Common myeloid progenitor, CD34-positive (primary cell): Measurements from ENCODE around the gene EFCAB5.
A peak's percentile ranks its signal among the peaks of the same experiment; 100 is the strongest.
"Not testable (repeated sequence)": the region's sequence is repeated elsewhere in the genome, so short reads cannot be mapped to it uniquely, and the experiment has no call there.

ENCODE experiments used
- CTCF ChIA-PET: fragments of 350-600 bp; sonication (Branson Sonifier 250); formaldehyde crosslinking; loops from one replicate; lab custom pipeline; 2021; ENCODE audit warnings: antibody characterized with exemption; lab: Charles Lee
- POLR2A ChIA-PET: fragments of 350-600 bp; sonication (Branson Sonifier 250); formaldehyde crosslinking; loops from one replicate; lab custom pipeline; 2021; ENCODE audit warnings: antibody characterized with exemption; lab: Charles Lee
- DNase-seq, 3 donors: peaks; one replicate each; pipeline versions ENCODE4 v3.0.0 to v3.0.0-alpha.2; 2013
- H3K27ac ChIP-seq, 2 experiments: 1 replicate in 1 of 2; 2 replicates in 1 of 2; pipeline ENCODE4 v1.7.0; 2013; ENCODE audit warnings: inconsistent platforms in 2 of 2, low read length in 2 of 2, mild to moderate bottlenecking in 2 of 2, low read depth in 1 of 2, moderate library complexity in 1 of 2; ENCODE audit not compliant: severe bottlenecking in 2 of 2, insufficient read depth in 1 of 2, poor library complexity in 1 of 2
- H3K27me3 ChIP-seq, 5 experiments: replicated peaks in 2 of 5; 1 replicate in 3 of 5; 2 replicates in 2 of 5; pipeline versions ENCODE4 v1.6.1 to v1.7.0; 2013; ENCODE audit warnings: low read length in 4 of 5, mild to moderate bottlenecking in 2 of 5, moderate library complexity in 2 of 5, inconsistent platforms in 1 of 5; ENCODE audit not compliant: insufficient read depth in 5 of 5, control insufficient read depth in 4 of 5
- H3K36me3 ChIP-seq, 4 experiments: 1 replicate in 2 of 4; 2 replicates in 2 of 4; pipeline versions ENCODE4 v1.6.1 to v1.7.0; 2013; ENCODE audit warnings: low read length in 3 of 4, control low read depth in 1 of 4, mild to moderate bottlenecking in 1 of 4; ENCODE audit not compliant: control insufficient read depth in 4 of 4, insufficient read depth in 4 of 4
- H3K4me1 ChIP-seq, 4 experiments: 1 replicate in 3 of 4; 2 replicates in 1 of 4; pipeline versions ENCODE4 v1.6.1 to v1.7.1; 2013; ENCODE audit warnings: low read length in 3 of 4, mild to moderate bottlenecking in 3 of 4, control low read depth in 1 of 4, inconsistent platforms in 1 of 4, moderate library complexity in 1 of 4; ENCODE audit not compliant: control insufficient read depth in 4 of 4, insufficient read depth in 4 of 4; ENCODE audit errors: control extremely low read depth in 1 of 4
- H3K4me3 ChIP-seq, 7 experiments: 1 replicate in 4 of 7; 2 replicates in 3 of 7; pipeline versions ENCODE4 v1.5.1 to v1.7.0; 2013; ENCODE audit warnings: mild to moderate bottlenecking in 7 of 7, low read length in 6 of 7, moderate library complexity in 6 of 7, inconsistent platforms in 2 of 7, low read depth in 2 of 7, control low read depth in 1 of 7; ENCODE audit not compliant: insufficient read depth in 4 of 7, control insufficient read depth in 1 of 7; ENCODE audit errors: extremely low read depth in 1 of 7
- H3K9me3 ChIP-seq, 5 experiments: 1 replicate in 4 of 5; 2 replicates in 1 of 5; pipeline versions ENCODE4 v1.6.1 to v1.7.1; 2013; ENCODE audit warnings: low read length in 4 of 5, mild to moderate bottlenecking in 2 of 5, inconsistent platforms in 1 of 5, low read depth in 1 of 5, moderate library complexity in 1 of 5; ENCODE audit not compliant: control insufficient read depth in 4 of 5, insufficient read depth in 2 of 5; ENCODE audit errors: control extremely low read depth in 1 of 5
- WGBS: methylation state at CpG from one replicate; pipeline ENCODE4 v1.1.5; 2013; ENCODE audit not compliant: insufficient coverage; 5-methylcytosine and 5-hydroxymethylcytosine counted together

EFCAB5 gene

DNA sequence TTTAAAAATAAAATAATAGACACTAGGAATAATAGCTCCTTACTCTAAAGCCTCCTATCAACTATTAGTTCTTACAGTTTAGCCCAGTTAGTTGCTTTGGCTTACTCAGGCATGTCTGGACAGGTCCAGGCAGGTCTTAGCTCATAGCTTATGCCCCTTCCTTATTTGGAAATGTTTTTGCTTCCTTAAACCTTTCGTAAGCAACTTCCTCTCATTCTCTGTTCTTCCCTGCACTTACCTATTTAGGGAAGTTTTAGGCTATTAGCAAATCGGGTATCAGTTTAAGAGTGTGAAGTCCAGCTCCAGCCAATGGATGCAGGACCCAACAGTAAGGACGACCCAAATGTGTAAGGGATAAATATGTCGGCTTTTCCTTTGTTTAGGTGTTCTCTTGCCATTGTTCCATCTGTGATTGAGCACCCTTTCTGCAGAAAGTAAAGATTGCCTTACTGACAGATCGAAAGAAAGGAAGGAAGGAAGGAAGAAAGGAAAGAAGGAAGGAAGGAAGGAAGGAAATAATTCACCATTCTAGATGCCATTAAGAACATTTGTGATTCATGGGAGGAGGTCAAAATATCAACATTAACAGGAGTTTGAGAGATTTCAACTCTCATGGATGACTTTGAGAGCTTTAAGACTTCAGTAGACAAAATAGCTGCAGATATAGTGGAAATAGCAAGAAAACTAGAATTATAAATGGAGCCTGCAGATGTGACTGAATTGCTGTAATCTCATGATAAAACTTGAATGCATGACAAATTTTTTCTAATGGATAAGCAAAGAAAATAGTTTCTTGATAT, 99.5 kb downstream of the EFCAB5 start:
- H3K36me3 ChIP-seq, DNase-seq, H3K9me3 ChIP-seq, H3K27me3 ChIP-seq, H3K27ac ChIP-seq, H3K4me3 ChIP-seq, H3K4me1 ChIP-seq: not testable (repeated sequence)
- ChIA-PET POLR2A (interaction anchor here (0.6 to 0.7 kb wide), 2 partner anchors 32 to 856 kb away, joined by 5 to 7 read pairs; no protein-coding TSS in a partner anchor), CTCF (interaction anchor here (0.7 kb wide), 1 partner anchor 19 kb away, joined by 3 read pairs; no protein-coding TSS in a partner anchor)
- no CpG with 5 or more reads among the region's 5 CpGs for WGBS

DNA sequence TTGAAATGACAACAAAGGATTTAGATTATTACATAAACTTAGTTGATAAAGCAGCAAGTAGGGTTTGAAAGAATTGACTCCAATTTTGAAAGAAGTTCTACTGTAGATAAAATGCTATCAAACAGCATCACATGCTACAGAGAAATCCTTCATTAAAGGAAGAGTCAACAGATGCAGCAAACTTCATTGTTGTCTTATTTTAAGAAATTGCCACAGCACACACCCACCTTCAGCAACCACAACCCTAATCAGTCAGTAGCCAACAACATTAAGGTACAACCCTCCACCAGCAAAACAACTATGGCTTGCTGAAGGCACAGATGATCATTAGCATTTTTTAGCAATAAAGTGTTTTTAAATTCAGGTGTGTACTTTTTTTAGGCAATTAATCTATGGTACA, 100.1 kb downstream of the EFCAB5 start:
- ChIA-PET POLR2A (interaction anchor here (0.7 kb wide), 1 partner anchor 33 kb away, joined by 5 read pairs; no protein-coding TSS in a partner anchor), CTCF (no interaction called here)
- Histone ChIP-seq H3K36me3 (no peaks in the 10 kb centered on the region), H3K9me3 (peaks cover 0 to 6% (median 0%) of the 10 kb centered on the region in 5 experiments), H3K27ac (no peak overlapping the region), H3K4me3 (no peak overlapping the region), H3K27me3 (no peaks in the 10 kb centered on the region), H3K4me1 (no peaks in the 10 kb centered on the region)
- peak in 1 of 3 donors; percentile 16 for DNase-seq

GRCh38 chr17:30062372-30062771, 120.9 kb downstream of the EFCAB5 start:
- H3K27ac ChIP-seq, result no peak overlapping the region

GRCh38 chr17:30064738-30065137, 123.3 kb downstream of the EFCAB5 start:
- no CpG with 5 or more reads among the region's 1 CpG for WGBS
- POLR2A ChIA-PET, result no interaction called here

More at GRCh38 chr17:30062372-30062771, 120.9 kb downstream of the EFCAB5 start:
- peaks cover 2 to 41% (median 12%) of the 10 kb centered on the region in 5 experiments for H3K9me3 ChIP-seq
- POLR2A ChIA-PET, result no interaction called here
- WGBS, result 89% methylated on average over 4 of the region's 4 CpGs
- no peaks in the 10 kb centered on the region for H3K4me1 ChIP-seq
- no peak overlapping the region for H3K4me3 ChIP-seq
- H3K27me3 ChIP-seq, result no peaks in the 10 kb centered on the region
- no peaks in the 10 kb centered on the region for H3K36me3 ChIP-seq
- no peak for DNase-seq
- CTCF ChIA-PET, result interaction anchor here (1.3 kb wide), 1 partner anchor 9 kb away, joined by 3 read pairs; no protein-coding TSS in a partner anchor

DNA sequence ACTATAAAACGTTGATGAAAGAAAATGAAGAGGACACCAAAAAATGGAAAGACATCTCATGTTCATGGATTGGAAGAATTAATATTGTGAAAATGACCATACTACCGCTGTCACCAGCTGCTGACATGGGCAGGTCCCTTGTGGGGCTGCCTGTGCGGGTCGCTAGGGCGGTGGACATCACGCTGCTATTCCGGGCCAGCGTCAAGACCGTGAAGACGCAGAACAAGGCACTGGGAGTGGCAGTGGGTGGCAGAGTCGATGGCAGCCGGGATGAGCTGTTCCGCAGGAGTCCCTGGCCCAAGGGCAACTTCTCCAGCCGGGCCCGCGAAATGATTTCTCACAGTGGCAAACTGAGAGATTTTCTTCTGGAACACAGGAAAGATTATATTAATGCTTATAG, 127.0 kb downstream of the EFCAB5 start:
- CTCF ChIA-PET, result interaction anchor here (1.1 kb wide), 2 partner anchors 20 to 37 kb away, joined by 3 read pairs; no protein-coding TSS in a partner anchor
- POLR2A ChIA-PET, result no interaction called here
- WGBS, result over 99% methylated on average over 13 of the region's 16 CpGs

More at GRCh38 chr17:30064738-30065137, 123.3 kb downstream of the EFCAB5 start:
- no peak overlapping the region for H3K27ac ChIP-seq
- no peak overlapping the region for H3K4me3 ChIP-seq
- CTCF ChIA-PET, result interaction anchor here (0.6 to 1.0 kb wide), 3 partner anchors 17 to 274 kb away, joined by 3 read pairs; no protein-coding TSS in a partner anchor
- no peaks in the 10 kb centered on the region for H3K4me1 ChIP-seq
- H3K9me3 ChIP-seq, result peaks cover 2 to 41% (median 12%) of the 10 kb centered on the region in 5 experiments
- peak in 1 of 3 donors; percentile 4 for DNase-seq
- H3K27me3 ChIP-seq, result peaks cover 0 to 2% (median 0%) of the 10 kb centered on the region in 5 experiments
- H3K36me3 ChIP-seq, result no peaks in the 10 kb centered on the region

GRCh38 chr17:30074254-30074653, 132.8 kb downstream of the EFCAB5 start:
- no peak overlapping the region for H3K4me3 ChIP-seq
- H3K36me3 ChIP-seq, result no peaks in the 10 kb centered on the region
- DNase-seq, result no peak
- no peaks in the 10 kb centered on the region for H3K9me3 ChIP-seq
- 86% methylated on average over 1 of the region's 2 CpGs for WGBS
- CTCF ChIA-PET, result no interaction called here
- POLR2A ChIA-PET, result interaction anchor here (0.6 kb wide), 1 partner anchor 125 kb away, joined by 4 read pairs; no protein-coding TSS in a partner anchor
- no peak overlapping the region for H3K27ac ChIP-seq
- H3K4me1 ChIP-seq, result no peaks in the 10 kb centered on the region
- H3K27me3 ChIP-seq, result peaks cover 0 to 6% (median 0%) of the 10 kb centered on the region in 5 experiments

More for the DNA sequence above, 127.0 kb downstream of the EFCAB5 start:
- Histone ChIP-seq H3K27me3 (peaks cover 0 to 2% (median 0%) of the 10 kb centered on the region in 5 experiments), H3K9me3 (peaks cover 1 to 30% (median 10%) of the 10 kb centered on the region in 5 experiments), H3K4me3 (no peak overlapping the region), H3K4me1 (no peaks in the 10 kb centered on the region), H3K36me3 (no peaks in the 10 kb centered on the region), H3K27ac (no peak overlapping the region)
- no peak for DNase-seq

GRCh38 chr17:30074730-30075129, 133.3 kb downstream of the EFCAB5 start:
- POLR2A ChIA-PET, result no interaction called here
- Histone ChIP-seq H3K27me3 (peaks cover 0 to 5% (median 0%) of the 10 kb centered on the region in 5 experiments), H3K36me3 (no peaks in the 10 kb centered on the region), H3K4me1 (no peaks in the 10 kb centered on the region), H3K27ac (no peak overlapping the region), H3K4me3 (no peak overlapping the region), H3K9me3 (no peaks in the 10 kb centered on the region)
- CTCF ChIA-PET, result no interaction called here
- DNase-seq, result no peak
- WGBS, result no CpG with 5 or more reads among the region's 2 CpGs
